EL (cell line): ENCODE results near the gene SLC35B4.

Experiments used
- DNase-seq: peaks from one replicate; pipeline ENCODE4 v3.0.0-alpha.2; 2016

Gene SLC35B4

GRCh38 chr7:134316539-134317344, at the start of gene SLC35B4:
Gene SLC35B4, minus strand, starts transcription at chr7:134316930. Its CDS starts 179 bp downstream, at chr7:134316751.
- peak; percentile 97 for DNase-seq

GRCh38 chr7:134366481-134366880, 49.8 kb upstream of the SLC35B4 start:
- no peak for DNase-seq

- DNase-seq: peak; percentile 62
Measured at GRCh38 chr7:134365341-134366054, 48.8 kb upstream of the SLC35B4 start.

- DNase-seq: peak; percentile 79
Measured at GRCh38 chr7:134364619-134365037, 47.9 kb upstream of the SLC35B4 start.

GRCh38 chr7:134362587-134363483, 46.1 kb upstream of the SLC35B4 start:
- no peak for DNase-seq

- no peak for DNase-seq
Measured at GRCh38 chr7:134359787-134360432, 43.2 kb upstream of the SLC35B4 start.

GRCh38 chr7:134357486-134357885, 40.8 kb upstream of the SLC35B4 start:
- no peak for DNase-seq

GRCh38 chr7:134356421-134356936, 39.7 kb upstream of the SLC35B4 start:
- DNase-seq: no peak

- DNase-seq: no peak
Measured at GRCh38 chr7:134355927-134356326, 39.2 kb upstream of the SLC35B4 start.

GRCh38 chr7:134355004-134355525, 38.3 kb upstream of the SLC35B4 start:
- DNase-seq: no peak

- no peak for DNase-seq
Measured at GRCh38 chr7:134353411-134353810, 36.7 kb upstream of the SLC35B4 start.

GRCh38 chr7:134351424-134351823, 34.7 kb upstream of the SLC35B4 start:
- DNase-seq: no peak

- DNase-seq: no peak
Measured at GRCh38 chr7:134350709-134351108, 34.0 kb upstream of the SLC35B4 start.

- no peak for DNase-seq
Measured at GRCh38 chr7:134347567-134347966, 30.8 kb upstream of the SLC35B4 start.

- DNase-seq: no peak
Measured at GRCh38 chr7:134343796-134344195, 27.1 kb upstream of the SLC35B4 start.

- DNase-seq: no peak
Measured at GRCh38 chr7:134343136-134343535, 26.4 kb upstream of the SLC35B4 start.

- DNase-seq: no peak
Measured at GRCh38 chr7:134339475-134339874, 22.7 kb upstream of the SLC35B4 start.

GRCh38 chr7:134337980-134338379, 21.2 kb upstream of the SLC35B4 start:
- DNase-seq: no peak

- DNase-seq: no peak
Measured at GRCh38 chr7:134334408-134334807, 17.7 kb upstream of the SLC35B4 start.

- DNase-seq: no peak
Measured at GRCh38 chr7:134333943-134334342, 17.2 kb upstream of the SLC35B4 start.

- no peak for DNase-seq
Measured at GRCh38 chr7:134332892-134333291, 16.2 kb upstream of the SLC35B4 start.

GRCh38 chr7:134331393-134331792, 14.7 kb upstream of the SLC35B4 start:
- no peak for DNase-seq
